DOHH2 (cell line): ENCODE data around the gene MADCAM1.

Experiments
- CTCF ChIP-seq: fragments of 200-600 bp; sonication (generic); IDR thresholded peaks from one replicate; pipeline ENCODE4 v1.5.1; 2014; ENCODE audit warnings: antibody characterized with exemption, mild to moderate bottlenecking, low read depth, low read length; ENCODE audit not compliant: poor library complexity, severe bottlenecking
- EZH2phosphoT487 ChIP-seq: fragments of 200-600 bp; sonication (generic); IDR thresholded peaks from 2 replicates; pipeline ENCODE4 v1.6.1; 2017; ENCODE audit warnings: borderline replicate concordance, mild to moderate bottlenecking, antibody characterized with exemption, low read length, moderate library complexity, mixed read lengths

DNA sequence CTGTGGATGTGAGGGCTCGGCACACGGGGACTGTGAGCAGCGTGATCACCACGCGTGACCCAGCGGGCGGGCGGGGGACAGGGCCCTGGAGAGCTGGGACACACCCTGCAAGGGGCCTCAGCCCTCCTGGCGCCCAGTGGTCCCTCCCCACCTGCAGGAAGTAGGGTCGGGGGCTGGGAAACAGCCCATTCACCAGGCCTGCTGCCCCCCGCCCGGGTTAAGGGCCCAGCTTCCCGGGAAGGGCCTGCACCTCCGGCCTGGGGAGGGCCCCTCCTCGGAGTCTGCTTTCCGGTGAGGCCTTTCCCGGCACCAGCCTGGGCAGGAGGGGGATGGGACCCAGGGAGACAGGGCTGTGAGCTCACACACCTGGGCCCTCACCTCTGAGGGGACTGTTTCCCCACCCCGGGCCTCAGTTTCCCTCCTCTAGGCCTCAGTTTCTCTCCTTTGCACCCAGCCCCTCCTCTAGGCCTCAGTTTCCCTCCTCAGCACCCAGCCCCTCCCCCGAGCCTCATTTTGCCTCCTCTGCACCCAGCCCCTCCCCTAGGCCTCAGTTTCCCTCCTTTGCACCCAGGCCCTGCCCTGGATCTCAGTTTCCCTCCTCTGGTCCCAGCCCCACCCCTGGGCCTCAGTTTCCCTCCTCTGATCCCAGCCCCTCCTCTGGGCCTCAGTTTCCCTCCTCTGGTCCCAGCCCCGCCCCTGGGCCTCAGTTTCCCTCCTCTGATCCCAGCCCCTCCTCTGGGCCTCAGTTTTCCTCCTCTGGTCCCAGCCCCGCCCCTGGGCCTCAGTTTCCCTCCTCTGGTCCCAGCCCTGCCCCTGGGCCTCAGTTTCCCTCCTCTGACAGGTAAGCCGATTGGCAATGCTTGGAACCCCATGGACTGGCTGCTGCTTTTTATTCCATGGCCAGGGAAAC lies 1.9 kb upstream of the MADCAM1 start:
- TF ChIP-seq CTCF (no peak), EZH2phosphoT487 (no peak)
